ENCODE results near the gene PPTC7.
"Not testable (repeated sequence)": the region's sequence is repeated elsewhere in the genome, so short reads cannot be mapped to it uniquely, and the experiment has no call there.

The PPTC7 gene

GRCh38 chr12:110531741-110532333 lies 51.3 kb downstream of the PPTC7 start:
- DNase-seq, result no peak

- no peak for DNase-seq
Observed at GRCh38 chr12:110530511-110530910, 52.6 kb downstream of the PPTC7 start.

- DNase-seq, result no peak
Observed at GRCh38 chr12:110528277-110528839, 54.8 kb downstream of the PPTC7 start.

- DNase-seq, result not testable (repeated sequence)
Observed at GRCh38 chr12:110520876-110521712, 62.0 kb downstream of the PPTC7 start.

- DNase-seq, result not testable (repeated sequence)
Observed at GRCh38 chr12:110518014-110518413, 65.1 kb downstream of the PPTC7 start.

GRCh38 chr12:110516995-110517394 lies 66.1 kb downstream of the PPTC7 start:
- no peak for DNase-seq

GRCh38 chr12:110514363-110514762 lies 68.8 kb downstream of the PPTC7 start:
- no peak for DNase-seq

GRCh38 chr12:110513842-110514241 lies 69.3 kb downstream of the PPTC7 start:
- no peak for DNase-seq

GRCh38 chr12:110508071-110508586 lies 75.0 kb downstream of the PPTC7 start:
- no peak for DNase-seq

- no peak for DNase-seq
Observed at GRCh38 chr12:110505332-110505731, 77.8 kb downstream of the PPTC7 start.

GRCh38 chr12:110503432-110503831 lies 79.7 kb downstream of the PPTC7 start:
- no peak for DNase-seq

- DNase-seq, result peak; percentile 93
Observed at GRCh38 chr12:110501752-110502738, 81.1 kb downstream of the PPTC7 start, which contains the start of the genes RAD9B and VPS29. Gene RAD9B (plus strand): TSS chr12:110502331. CDS start chr12:110502338, 7 bp downstream. Gene VPS29 (minus strand): TSS chr12:110502111. CDS start chr12:110502051, 60 bp downstream.

GRCh38 chr12:110501399-110501751 lies 81.7 kb downstream of the PPTC7 start:
- DNase-seq, result no peak

- no peak for DNase-seq
Observed at GRCh38 chr12:110498984-110499706, 84.0 kb downstream of the PPTC7 start.
